T-helper 2 cell treated with Interferon-gamma antibody and Interleukin-4, amounts not matched to agents 100 ng/mL and 5 ng/mL, for 36 hours (primary cell): Measurements from ENCODE around the gene C2CD3. TPM values are rescaled to one million over a fixed set of nuclear protein-coding genes. Genes with fewer than 3 reads are reported as not detected.

Experiments
- intact Hi-C: fragments of 100-400 bp; cut with micrococcal nuclease; formaldehyde crosslinking; loops from one replicate; pipeline ENCODE4 v1.15.1; 2023
- total RNA-seq: library from RNA; stranded (reverse); gene quantifications from 2 replicates; pipeline ENCODE4 v1.2.3, GENCODE V29; 2022

C2CD3 gene
- total RNA-seq, 1 donor from 2014 or later = 41.1 TPM

- intact Hi-C loops = loop anchor here (5.0 kb wide), 1 partner anchor 35 kb away; no protein-coding TSS in a partner anchor
These were observed 164.0 kb downstream of the C2CD3 start for GRCh38 chr11:74006743-74007304.

GRCh38 chr11:74005721-74006517 lies 164.9 kb downstream of the C2CD3 start:
- intact Hi-C loops = loop anchor here (1.0 to 5.0 kb wide), 2 partner anchors 11 to 34 kb away; no protein-coding TSS in a partner anchor

- intact Hi-C loops = loop anchor here (1.0 to 5.0 kb wide), 2 partner anchors 10 to 33 kb away; no protein-coding TSS in a partner anchor
These were observed 165.8 kb downstream of the C2CD3 start for GRCh38 chr11:74004759-74005615.

- intact Hi-C loops = no loop called here
These were observed 166.6 kb downstream of the C2CD3 start for GRCh38 chr11:74004046-74004695.

GRCh38 chr11:74002832-74003231 lies 168.0 kb downstream of the C2CD3 start:
- intact Hi-C loops = no loop called here

- intact Hi-C loops = no loop called here
These were observed 168.9 kb downstream of the C2CD3 start for GRCh38 chr11:74001822-74002286.

- intact Hi-C loops = no loop called here
These were observed 170.3 kb downstream of the C2CD3 start for GRCh38 chr11:74000307-74001133.

- intact Hi-C loops = no loop called here
These were observed 171.1 kb downstream of the C2CD3 start for GRCh38 chr11:73999581-74000306.

- intact Hi-C loops = no loop called here
These were observed 171.8 kb downstream of the C2CD3 start for GRCh38 chr11:73998846-73999575.

- intact Hi-C loops = no loop called here
These were observed 173.6 kb downstream of the C2CD3 start for GRCh38 chr11:73997120-73997770.

GRCh38 chr11:73996161-73996747 lies 174.5 kb downstream of the C2CD3 start:
- intact Hi-C loops = no loop called here

GRCh38 chr11:73995731-73996130 lies 175.1 kb downstream of the C2CD3 start:
- intact Hi-C loops = loop anchor here (1.0 kb wide), 3 partner anchors 10 to 16 kb away; no protein-coding TSS in a partner anchor

GRCh38 chr11:73995247-73995646 lies 175.6 kb downstream of the C2CD3 start:
- intact Hi-C loops = loop anchor here (1.0 kb wide), 3 partner anchors 10 to 16 kb away; no protein-coding TSS in a partner anchor

GRCh38 chr11:73991471-73992006 lies 179.3 kb downstream of the C2CD3 start:
- intact Hi-C loops = no loop called here

GRCh38 chr11:73990730-73991129 lies 180.1 kb downstream of the C2CD3 start:
- intact Hi-C loops = no loop called here

- intact Hi-C loops = no loop called here
These were observed 181.6 kb downstream of the C2CD3 start for GRCh38 chr11:73989156-73989555.

- intact Hi-C loops = no loop called here
These were observed 182.6 kb downstream of the C2CD3 start for GRCh38 chr11:73988227-73988626.
